ENCODE data around the gene USP17L19.
"Not testable (repeated sequence)": the region's sequence is repeated elsewhere in the genome, so short reads cannot be mapped to it uniquely, and the experiment has no call there.

GRCh38 chr4:9247953-9248680 lies 5.1 kb upstream of the USP17L19 start, which contains the start of gene USP17L18:
- TF ChIP-seq POLR2AphosphoS5, POLR2A (IDR thresholded peaks at IDR 0.05; ENCODE audit: low read depth, low read length): not testable (repeated sequence)
